GM23248 (cell line): ENCODE data around the gene INTS15.

Source experiments
- EZH2 ChIP-seq: fragments of 200-600 bp; sonication (generic); IDR thresholded peaks from 2 replicates; pipeline ENCODE4 v1.6.1; 2018; ENCODE audit warnings: antibody characterized with exemption, mild to moderate bottlenecking; ENCODE audit not compliant: insufficient read depth, poor library complexity, severe bottlenecking
- EZH2phosphoT487 ChIP-seq: fragments of 200-600 bp; sonication (generic); IDR thresholded peaks from 2 replicates; pipeline ENCODE4 v1.6.1; 2018; ENCODE audit warnings: antibody characterized with exemption, moderate library complexity, mild to moderate bottlenecking, low read depth; ENCODE audit not compliant: insufficient read depth

DNA sequence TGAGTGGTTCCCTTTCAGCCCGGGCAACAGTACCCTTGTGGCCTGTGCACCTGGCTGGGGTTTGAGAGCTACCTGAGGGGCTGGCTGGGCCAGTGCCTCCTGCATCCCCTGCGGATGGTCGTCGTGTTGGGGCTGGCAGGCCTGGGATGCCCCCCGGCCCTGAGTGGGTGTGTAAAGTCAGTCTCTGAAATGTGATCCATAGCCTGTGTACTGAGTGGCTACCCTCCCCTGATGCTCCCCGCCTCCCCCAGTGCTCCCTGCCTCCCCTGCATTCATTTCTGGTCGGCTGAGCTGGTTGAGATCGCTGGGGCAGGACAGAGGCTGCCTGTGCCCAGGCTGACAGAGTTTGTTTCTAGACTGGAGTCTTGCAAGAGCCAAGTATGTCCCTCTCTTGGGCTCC lies 56.6 kb downstream of the INTS15 start:
- TF ChIP-seq EZH2 (no peak), EZH2phosphoT487 (no peak)
